HG02588 (cell line): Measurements from ENCODE around the gene CUX1.
"Not testable (repeated sequence)": the region's sequence is repeated elsewhere in the genome, so short reads cannot be mapped to it uniquely, and the experiment has no call there.

ENCODE experiments used
- ATAC-seq: cut with Tn5 transposase; IDR thresholded peaks from one replicate; pipeline ENCODE4 v1.9.1; 2021; ENCODE audit warnings: mild to moderate bottlenecking, moderate library complexity; ENCODE audit not compliant: unreplicated experiment

The CUX1 gene

DNA sequence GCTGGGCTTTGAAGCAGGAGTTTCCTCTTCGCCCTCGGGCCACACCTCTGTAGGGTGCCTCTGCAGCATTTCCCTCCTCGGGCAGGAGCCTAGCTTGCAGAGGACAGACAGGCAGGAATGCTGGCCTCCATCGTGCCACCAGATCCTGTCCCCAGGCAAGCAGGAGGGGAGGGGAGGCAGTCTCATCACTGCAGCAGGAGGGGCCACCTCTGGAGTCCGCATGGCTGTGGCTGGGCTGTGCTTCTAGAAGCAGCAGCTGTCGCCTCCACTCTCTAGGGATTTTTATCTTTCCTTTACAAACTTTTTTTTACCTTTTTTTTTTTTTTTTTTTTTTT is 181.4 kb downstream of the CUX1 start:
- no peak for ATAC-seq

DNA sequence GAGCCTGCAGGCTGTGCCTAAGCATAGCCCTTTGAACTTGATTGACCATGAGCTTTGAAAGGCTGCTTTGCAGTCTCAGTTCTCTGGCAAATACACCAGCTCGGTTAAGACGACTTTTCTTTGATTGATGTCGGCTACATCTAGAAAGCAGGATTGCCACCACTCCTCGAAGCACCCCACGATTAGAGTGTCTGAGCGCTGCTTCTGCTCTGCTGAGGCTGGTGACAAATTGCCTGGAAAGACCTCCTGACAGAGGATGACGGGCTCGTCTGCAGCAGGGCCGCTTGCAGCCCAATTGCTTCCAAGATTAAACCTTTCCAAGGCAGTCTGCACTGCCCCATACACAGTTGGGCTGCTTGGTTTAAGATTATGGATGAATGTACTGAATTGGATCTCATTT is 182.0 kb downstream of the CUX1 start:
- ATAC-seq = no peak

DNA sequence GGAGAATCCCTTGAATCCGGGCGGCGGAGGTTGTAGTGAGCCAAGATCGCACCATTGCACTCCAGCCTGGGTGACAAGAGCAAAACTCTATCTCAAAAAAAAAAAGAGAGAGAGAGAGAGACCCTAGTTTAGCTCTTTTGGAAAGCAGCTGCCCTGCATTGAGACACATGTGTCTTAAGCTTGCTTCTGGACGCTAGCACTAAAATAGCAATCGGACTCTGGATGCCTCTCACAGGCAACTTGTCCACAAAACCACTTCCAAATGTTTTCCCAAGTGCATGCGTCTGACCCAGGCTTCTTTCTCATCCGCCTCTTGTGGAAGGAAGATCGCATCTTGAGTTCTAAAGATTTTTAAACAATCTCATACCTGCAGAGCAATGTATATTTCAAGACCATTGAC is 182.7 kb downstream of the CUX1 start:
- no peak for ATAC-seq

DNA sequence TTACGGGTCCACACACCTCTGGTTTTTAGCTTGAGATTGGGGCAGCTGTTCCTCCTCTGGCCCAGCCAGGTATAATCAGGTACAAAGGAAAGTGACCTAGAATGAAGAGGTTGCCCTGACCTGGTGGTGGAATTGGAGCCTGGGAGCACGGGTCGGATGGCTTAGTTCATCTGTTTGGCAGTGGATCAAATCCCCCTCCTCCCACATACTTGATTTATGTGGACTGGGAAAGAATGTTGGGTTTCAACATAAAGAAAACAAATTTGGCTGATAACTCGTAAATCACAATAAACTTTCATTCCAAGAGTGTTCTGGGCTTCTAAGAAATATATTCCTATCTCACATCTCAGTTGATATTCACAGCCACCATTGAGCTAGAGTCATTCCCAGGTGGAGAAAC is 186.8 kb downstream of the CUX1 start:
- no peak for ATAC-seq

DNA sequence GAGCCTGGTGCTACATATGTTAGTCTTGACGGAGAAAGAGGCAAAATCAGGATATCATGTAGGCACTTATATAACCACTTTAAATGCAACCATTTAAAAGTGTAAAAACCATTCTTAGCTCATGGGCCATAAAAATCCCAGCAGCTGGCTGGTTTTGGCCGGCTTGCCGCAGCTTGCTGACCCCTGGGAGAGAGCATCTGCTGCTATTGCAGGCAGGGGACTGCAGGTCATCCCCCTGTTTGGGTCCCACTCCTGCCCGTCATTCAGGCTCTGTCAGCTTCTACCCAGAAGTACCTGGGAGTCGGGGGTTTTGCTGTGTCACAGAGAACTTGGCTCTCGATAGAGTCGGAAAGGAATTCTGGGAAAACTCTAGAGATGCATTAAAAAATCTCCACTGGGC is 187.4 kb downstream of the CUX1 start:
- no peak for ATAC-seq

DNA sequence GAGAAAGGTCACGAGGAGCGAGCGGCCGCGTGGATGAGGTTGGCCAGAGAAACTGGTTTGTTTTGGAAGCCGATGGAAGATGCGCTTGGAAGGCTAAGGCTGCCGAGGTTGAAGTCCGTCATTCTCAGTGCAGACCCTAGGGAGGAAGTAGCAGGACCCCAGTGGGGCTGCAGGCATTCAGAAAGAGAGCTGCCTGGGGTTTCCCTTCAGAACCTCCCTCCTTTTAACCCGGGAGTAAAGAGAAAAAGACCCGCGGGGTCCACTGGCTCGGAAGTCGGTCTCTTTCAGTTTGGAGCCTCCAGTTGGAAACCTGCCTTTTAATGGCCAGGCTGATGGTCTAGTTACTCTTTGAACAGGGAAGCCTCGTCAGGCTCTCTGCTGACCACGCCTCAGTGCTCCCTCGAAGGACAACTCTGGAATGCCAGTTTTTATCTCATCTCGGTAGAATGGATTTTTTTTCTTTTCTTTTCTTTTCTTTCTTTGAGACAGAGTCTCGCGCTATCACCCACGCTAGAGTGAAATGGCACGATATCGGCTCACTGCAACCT is 188.6 kb downstream of the CUX1 start:
- ATAC-seq = no peak

DNA sequence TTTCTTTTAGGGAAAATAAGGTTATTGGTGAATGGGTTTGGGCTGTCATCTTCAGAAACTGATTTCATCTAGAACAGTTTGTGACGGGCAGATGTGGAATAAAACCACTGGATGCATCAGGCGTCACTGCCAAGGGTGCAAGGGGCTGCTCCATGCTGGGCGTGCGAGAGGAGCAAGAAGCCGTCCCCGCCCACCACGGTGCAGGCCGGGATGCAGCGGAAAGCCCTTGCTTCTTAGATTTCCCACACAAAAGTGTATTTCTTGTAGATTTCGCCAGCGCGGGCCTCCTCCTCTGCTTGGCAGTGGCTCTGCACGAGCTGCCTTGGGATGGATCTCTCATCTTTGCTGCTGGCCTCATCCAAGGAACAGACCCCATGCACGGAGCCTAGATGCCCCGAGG is 189.3 kb downstream of the CUX1 start:
- ATAC-seq = no peak

DNA sequence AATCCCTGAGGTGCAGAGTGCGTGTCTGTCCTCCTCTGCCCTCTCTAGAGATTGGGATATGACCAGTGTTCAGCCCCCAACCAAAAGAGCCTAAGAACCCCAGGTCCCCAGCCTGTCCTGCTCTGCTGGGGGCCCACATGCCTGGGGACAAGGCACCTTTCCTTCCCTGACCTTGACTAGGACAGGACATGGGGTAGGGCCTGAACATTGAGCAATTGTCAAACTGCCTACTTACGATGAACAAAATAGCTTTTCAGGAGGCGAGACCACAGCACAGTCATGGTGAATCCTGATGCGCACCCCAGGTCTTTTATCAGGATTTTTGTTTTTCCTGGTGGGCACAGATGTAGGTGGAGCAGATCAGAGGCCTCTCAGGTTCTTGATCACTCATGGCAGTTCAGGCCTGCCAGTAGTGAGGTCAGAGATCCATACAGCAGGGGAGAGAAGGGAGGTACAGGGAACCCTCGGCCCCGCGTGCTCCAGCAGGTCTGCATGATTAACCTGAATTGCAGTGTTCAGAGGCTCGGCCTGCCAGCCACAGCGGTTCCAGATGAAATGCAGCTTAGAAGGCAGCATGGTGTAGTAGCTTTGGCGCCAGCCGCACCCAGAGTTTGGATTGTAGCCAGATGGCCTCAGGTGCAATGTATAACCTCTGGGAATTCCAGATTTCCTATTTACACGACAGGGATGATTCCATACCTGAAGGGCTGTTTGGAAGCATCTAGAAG is 191.3 kb downstream of the CUX1 start:
- no peak for ATAC-seq

DNA sequence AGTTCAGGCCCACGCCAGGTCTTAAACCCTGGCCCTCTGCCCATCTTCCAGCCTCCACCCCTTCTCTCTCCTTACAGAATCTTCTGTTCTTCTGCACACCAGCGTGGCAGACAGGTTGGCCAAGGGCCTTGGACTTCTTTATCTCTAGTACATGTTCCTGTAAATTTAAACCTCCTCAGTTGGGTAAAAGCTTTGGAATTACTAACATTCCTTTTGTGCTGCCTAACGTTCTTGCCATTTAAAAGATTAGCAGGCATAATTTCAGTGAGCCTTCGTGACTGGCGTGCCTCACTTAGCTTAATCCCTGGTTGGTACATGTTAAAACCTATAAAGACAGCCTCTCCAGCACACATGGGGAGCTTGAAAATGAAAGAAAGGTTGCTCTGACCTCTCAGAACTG is 192.2 kb downstream of the CUX1 start:
- no peak for ATAC-seq

DNA sequence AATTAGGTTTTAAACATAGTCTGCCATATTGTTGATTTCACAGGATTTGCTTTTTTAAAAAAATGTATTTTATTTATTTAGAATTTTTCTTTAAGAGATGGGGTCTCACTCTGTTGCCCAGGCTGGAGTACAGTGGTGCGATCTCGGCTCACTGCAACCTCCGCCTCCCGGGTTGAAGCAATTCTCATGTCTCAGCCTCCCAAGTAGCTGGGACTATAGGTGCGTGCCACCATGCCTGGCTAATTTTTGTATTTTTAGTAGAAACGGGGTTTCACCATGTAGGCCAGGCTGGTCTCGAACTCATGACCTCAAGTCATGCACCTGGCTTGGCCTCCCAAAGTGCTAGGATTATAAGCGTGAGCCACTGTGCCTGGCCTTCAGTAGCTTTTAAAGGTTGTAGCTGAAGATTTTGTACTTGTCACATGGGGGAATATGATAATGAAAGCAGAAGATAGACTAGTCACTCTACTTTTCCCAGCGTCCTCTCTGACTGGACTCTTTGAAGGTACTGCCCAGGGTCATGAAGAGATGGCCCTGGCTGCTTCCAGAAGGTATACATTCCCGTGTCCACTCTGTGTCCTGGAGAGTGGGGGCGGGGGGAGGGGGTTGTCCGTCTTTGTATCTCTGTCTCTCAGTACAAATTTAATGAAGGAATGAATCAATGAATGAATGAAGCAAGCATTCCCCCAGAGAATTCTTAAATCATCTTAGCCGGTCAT is 194.8 kb downstream of the CUX1 start:
- ATAC-seq = not testable (repeated sequence)

DNA sequence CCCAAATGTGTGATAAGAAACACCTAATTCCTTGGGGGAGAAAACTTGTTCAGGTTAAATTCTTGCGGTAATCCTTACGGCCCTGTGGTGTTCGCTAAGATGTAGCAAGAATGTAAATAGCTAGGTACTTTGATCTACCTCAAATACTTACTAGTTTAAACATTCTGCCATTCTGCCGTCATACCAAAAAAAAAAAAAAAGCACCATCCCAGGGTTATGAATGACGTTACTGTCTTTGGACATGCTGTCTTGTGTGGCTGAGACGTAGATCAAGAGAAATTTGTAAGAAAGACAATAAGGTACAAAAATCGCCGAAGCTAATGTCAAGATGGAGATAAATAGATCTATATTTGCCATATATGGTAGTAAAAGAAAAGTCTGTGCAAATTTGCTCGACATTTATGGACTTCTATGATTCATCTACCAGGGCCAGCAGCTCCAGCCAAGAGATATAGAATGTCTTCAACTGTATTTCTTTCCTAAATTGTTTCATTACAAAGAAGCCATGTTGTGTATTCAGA is 195.6 kb downstream of the CUX1 start:
- no peak for ATAC-seq

DNA sequence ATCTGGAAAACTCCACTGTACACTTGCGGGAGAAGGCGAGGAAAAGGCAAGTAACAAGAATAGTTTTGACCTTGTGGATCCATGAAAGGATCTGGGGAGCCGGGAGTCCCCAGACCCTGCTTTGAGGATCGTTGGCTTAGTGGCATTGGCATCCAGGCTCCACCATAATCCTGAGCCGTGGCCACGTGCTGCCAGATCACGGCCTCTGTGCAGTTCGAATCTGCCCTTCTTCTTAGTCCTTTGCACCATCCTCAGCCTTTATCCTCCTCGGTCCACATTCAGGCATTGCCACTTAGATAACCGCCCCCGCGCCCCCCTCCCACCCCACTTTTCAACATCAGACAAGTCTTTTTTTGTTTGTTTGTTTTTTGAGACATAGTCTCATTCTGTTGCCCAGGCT is 201.4 kb downstream of the CUX1 start:
- ATAC-seq = no peak

DNA sequence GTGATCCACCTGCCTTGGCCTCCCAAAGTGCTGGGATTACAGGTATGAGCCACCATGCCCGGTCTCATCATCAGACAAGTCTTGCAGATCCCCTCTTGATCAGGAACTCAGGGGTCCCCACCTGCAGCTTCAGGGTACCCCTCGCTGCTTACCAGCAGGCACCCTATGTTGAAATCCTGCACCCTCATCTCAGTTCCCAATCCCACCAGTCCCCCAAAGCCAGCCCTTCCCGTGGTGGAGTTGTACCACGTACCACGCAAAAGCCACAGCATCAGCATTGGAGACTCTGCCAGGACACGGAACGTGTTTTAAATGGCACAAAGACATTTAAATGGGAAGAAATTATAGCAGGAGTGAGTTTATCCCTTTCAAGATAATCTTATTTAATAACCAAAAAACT is 202.0 kb downstream of the CUX1 start:
- ATAC-seq = no peak

DNA sequence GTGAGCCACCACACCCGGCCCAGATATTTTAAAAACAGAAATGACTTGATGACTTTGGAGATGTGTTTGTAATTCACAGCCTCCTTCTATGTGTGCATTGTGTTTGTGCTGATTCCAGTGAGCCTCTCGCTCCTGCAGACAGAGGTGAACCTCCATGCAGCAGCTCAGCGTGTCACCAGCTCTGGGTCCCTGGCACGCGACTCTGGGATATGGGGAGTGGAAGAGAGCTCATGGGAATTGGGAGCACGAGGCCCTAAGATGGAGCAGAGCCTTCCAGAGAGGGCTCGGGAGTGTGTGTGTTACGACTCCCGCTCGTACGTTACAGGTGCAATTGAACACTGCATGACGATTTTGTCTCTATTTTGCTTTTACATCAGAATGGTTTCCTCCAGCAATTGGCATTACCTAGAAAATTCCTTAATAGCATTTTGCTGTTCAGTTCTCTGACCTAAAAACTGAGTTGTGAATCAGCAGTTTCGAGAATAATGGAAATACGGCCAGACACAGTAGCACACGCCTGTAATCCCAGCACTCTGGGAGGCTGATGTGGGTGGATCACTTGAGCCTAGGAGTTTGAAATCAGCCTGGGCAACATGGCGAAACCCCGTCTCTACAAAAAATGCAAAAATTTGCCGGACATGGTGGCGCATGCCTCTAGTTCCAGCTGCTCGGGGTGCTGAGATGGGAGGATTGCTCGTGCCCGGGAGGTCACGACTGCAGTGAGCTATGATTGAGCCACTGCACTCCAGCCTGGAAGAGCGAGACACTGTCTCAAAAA is 204.6 kb downstream of the CUX1 start:
- no peak for ATAC-seq

DNA sequence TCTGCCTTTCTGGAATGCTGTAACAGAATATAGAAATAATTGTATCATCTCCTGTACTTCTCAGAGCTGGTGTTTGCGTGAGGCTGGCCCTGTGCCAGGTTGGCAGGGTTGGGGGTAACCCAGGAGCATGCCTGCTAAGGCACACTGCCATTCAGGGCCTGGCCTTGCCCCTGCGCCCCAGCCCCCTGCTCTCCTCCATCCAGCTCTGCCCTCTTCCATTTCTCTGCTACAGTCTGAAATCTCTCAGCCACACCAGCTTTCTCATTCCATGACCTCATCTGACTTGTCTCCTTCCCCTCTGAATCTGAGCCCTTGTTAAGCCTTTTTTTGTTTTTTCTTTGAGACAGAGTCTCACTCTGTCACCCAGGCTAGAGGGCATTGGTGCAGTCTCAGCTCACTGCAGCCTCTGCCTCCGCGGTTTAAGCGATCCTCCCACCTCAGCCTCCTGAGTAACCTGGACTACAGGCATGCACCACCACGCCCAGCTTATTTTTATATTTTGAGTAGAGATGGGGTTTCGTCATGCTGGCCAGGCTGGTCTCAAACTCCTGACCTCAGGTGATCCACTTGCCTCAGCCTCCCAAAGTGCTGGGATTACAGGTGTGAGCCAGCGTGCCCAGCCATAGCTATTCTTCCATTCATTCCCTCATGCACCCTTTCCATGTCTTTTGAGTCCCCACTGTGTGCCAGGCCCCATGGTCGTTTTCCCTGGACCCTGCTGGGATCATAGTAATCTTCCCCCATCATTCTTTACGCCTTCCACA is 206.8 kb downstream of the CUX1 start:
- no peak for ATAC-seq

DNA sequence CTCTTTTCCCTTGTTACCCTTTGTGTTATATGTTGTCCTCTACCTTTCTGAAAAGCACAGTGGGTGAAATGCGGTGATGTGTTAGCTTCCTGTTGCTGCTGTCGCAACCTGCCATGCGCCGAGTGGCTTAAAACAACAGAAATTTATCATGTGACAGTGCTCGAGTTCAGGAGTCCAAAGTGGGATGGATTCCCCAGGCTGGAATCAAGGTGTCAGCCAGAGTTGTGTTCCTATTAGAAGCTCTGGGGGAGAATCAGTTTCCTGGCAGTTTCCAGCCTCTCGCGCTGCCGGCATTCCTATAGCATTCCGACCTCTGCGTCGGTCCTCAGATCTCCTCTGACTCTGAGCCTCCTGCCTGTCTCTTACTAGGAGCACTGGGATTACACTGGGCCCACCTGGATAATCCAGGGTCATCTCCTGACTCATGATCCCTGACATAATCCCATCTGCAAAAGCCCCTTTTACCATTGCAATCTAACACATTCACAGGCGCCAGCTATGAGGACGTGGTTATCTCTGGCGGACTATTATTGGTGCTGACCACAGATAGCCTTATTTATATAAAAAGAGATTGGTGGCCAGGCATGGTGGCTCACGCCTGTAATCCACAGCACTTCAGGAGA is 207.5 kb downstream of the CUX1 start:
- no peak for ATAC-seq

DNA sequence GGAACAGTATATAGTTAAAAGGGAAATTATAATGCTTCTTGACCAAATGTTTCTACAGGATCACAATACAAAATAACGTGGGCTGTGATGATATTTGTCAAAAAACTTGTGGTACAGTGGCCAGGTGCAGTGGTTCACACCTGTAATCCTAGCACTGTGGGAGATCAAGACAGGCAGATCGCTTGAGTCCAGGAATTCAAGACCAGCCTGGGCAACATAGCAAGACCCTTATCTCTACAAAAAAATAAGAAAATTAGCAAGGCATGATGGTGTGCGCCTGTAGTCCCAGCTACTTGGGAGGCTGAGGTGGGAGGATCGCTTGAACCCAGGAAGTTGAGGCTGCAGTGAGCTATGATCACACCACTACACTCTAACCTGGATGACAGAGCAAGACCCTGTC is 208.4 kb downstream of the CUX1 start:
- not testable (repeated sequence) for ATAC-seq

DNA sequence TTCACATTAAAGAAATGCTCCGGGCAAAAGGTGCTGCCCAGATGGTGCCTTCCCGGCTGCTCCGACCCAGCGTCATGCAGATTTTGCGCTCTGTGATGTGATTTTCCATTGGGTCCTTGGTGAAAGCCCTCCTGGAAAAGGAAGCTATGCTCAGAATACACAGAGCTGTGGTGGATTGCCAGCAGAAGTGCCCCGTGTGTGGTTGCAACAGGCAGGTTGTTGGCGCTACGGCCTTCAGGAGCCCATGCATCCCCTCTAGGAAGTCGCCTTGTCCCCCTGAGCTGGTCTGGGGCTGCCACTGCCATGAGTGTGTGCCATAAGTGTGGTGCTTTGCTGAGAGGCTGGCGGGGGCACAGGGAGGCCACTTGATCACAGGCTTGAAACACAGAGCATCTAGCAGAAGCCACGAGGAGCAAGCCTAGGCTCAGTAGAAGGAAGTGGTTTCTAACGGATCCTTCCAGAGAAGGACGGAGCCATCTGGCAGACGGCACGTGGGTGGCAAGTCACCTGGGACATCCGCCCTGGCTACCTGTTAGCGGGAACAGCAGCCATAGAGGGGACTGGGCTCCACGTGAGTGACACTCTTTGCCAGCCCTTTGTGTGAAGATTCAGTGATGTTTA is 210.9 kb downstream of the CUX1 start:
- ATAC-seq = no peak

DNA sequence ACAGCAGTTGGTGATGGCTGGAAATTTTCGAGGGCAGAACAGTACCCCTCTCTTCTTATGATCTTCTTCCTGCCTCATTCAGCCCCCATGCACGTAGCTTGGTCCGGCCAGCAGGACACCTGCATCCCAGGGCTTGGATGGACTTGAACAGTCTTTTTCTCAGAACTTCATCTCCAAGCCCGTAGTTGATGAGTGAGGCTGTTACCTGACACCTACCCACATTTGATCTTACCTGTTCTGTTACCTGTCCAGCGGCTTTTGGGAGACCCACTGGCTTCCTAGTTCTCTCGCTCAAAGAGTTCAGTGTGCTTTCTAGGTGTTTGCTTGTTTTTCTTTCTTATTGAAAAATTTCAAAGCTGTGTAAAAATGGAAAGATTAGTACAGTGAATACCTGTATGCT is 212.2 kb downstream of the CUX1 start:
- ATAC-seq = no peak

DNA sequence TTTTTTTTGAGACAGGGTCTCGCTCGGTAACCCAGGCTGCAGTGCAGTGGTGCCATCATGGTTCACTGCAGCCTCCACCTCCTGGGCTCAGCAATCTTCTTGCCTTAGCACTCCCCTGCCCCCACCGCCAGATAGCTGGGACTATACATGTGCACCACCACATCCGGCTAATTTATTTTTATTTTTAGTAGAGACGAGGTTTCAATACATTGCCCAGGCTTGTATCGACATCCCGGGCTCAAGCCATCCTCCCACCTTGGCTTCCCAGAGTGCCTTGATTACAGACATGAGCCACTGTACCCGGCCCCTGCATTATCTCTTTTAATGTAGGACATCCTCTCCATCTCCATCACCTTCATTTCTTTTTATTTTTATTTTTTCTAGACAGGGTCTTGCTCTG is 213.3 kb downstream of the CUX1 start:
- no peak for ATAC-seq
